Adrenal gland (tissue), 12 donors: ENCODE results near the gene QSOX1. TPM values are rescaled to one million over a fixed set of nuclear protein-coding genes. Genes with fewer than 3 reads are reported as not detected.

ENCODE experiments used
- DNase-seq, 7 donors: peaks; one replicate each; pipeline ENCODE4 v3.0.0-alpha.2; 2019 to 2020
- H3K27ac ChIP-seq, 5 donors: fragments of 200-600 bp; sonication (generic) in 4 of 5; 1 replicate in 3 of 5; 2 replicates in 2 of 5; pipeline versions ENCODE4 v1.5.1 to v1.8.0; 2016 to 2020; ENCODE audit warnings: mild to moderate bottlenecking in 1 of 5
- H3K27me3 ChIP-seq: fragments of 200-600 bp; 2 replicates; pipeline ENCODE4 v1.8.0; 2021
- H3K36me3 ChIP-seq, 2 donors: fragments of 200-600 bp; replicated peaks in 1 of 2; 1 replicate in 1 of 2; 2 replicates in 1 of 2; pipeline versions ENCODE4 v1.5.1 to v1.8.0; 2018 to 2022
- H3K4me1 ChIP-seq, 2 donors: fragments of 200-600 bp; replicated peaks in 1 of 2; 1 replicate in 1 of 2; 2 replicates in 1 of 2; pipeline versions ENCODE4 v1.5.1 to v1.8.0; 2018 to 2021
- H3K4me3 ChIP-seq, 4 donors: fragments of 200-600 bp; sonication (generic) in 3 of 4; one replicate each; pipeline ENCODE4 v1.5.1; 2016 to 2018
- H3K9me3 ChIP-seq, 3 donors: fragments of 200-600 bp; sonication (generic) in 1 of 3; replicated peaks in 1 of 3; 1 replicate in 2 of 3; 2 replicates in 1 of 3; pipeline versions ENCODE4 v1.5.1 to v1.8.0; 2016 to 2021
- POLR2A ChIP-seq, 2 donors: fragments of 450-650 bp; IDR thresholded peaks; one replicate each; pipeline ENCODE4 v1.6.1; 2017; ENCODE audit warnings: antibody characterized with exemption in 2 of 2, mild to moderate bottlenecking in 2 of 2, moderate library complexity in 1 of 2
- WGBS, 4 donors: extraction: QIAGEN DNeasy Blood & Tissue Kit in 2 of 4; methylation state at CpG; one replicate each; pipeline versions ENCODE4 v1.1.5 to v1.1.7; 2013 to 2017; 5-methylcytosine and 5-hydroxymethylcytosine counted together
- intact Hi-C, 2 donors: fragments of 100-400 bp; cut with DNase I; formaldehyde crosslinking; loops; one replicate each; pipeline versions ENCODE4 v1.14.1 to v1.15.0; 2022 to 2023
- polyA plus RNA-seq, 3 donors: library from polyadenylated mRNA; stranded (reverse); fragments of 200-250 nt in 2 of 3; fragments of 350-450 nt in 1 of 3; fragmentation: Illumina TruSeq in 1 of 3; extraction: RNeasy Lipid Tissue Mini Kit (QIAGEN cat#74804) in 1 of 3; gene quantifications; one replicate each; pipeline ENCODE4 v1.2.3, GENCODE V29; 2013 to 2014
- total RNA-seq, 9 donors: library from RNA; depleted of rRNA in 4 of 9; stranded (reverse); fragments of >200 nt in 4 of 9; fragments of 120-200 nt in 1 of 9; fragmentation: NEBNext Ultra II Directional in 1 of 9; extraction: Animal tissue kit (Norgen Biotek cat#: 25700) in 1 of 9; gene quantifications; one replicate each; pipeline versions ENCODE4 v1.1.0 to v1.2.4, GENCODE V29; 2013 to 2023
- TF ChIP-seq, protein P1 (sequence below), 6 experiments: fragments of 450-650 bp in 4 of 6; fragments of 200-600 bp in 2 of 6; sonication (generic) in 1 of 6; IDR thresholded peaks; 1 replicate in 5 of 6; 2 replicates in 1 of 6; pipeline versions ENCODE4 v1.5.1 to v1.8.0; 2016 to 2021; ENCODE audit warnings: antibody characterized with exemption in 6 of 6, mild to moderate bottlenecking in 2 of 6, moderate library complexity in 1 of 6
- donor health status: healthy with polysubstance abuse.
- donor health status: Bipolar disorder and iron deficiency.
- donor health status: DM: yes; HTN: yes; CAD: no.
- donor health status: DM: no; HTN: no; CAD: no.
- donor health status: DM: no; HTN: no; CAD: no.
- donor health status: DM: yes; HTN: yes; CAD: no.

Gene QSOX1
- total and polyA plus RNA-seq, 12 donors: 33.7 to 234 (median 129) TPM

DNA sequence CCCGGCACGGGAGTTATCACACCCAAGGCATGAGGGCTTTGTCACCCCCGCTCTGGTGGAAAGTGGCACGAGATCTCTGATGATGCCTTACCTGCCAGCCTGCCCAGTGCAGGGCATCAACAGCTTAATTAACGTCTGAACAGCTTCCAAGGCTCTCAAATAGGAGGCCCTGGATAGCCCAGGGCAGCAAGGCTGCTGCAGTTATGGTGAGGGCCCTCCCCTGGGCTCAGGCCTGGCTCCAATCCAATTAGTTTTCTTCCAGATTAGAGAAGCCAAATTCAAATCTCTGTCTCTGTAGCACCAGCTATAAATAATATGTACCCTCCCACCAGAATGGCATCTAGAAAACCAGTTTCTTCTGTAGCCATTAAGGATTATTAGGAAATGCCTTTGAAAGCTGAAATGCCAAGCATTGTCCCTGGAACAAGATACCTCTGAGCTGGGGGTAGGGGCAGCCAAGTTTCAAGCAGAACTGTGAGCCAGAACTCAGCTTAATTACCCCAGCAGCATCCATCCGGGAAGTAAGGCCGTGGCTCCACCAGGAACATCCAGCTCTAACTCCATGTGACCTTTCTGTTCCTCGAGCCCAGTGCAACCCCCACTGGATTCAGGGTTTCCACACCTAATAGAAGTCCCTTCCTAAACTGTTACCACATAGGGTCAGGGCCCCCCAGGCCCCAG lies 12.5 kb downstream of the QSOX1 start:
- peaks cover 16 to 32% of the 10 kb centered on the region in 2 donors for H3K4me1 ChIP-seq
- H3K27me3 ChIP-seq: no peaks in the 10 kb centered on the region
- H3K36me3 ChIP-seq: no peaks in the 10 kb centered on the region
- H3K27ac ChIP-seq: peak overlapping the region in 4 of 5 donors; percentile 12 to 83 (median 60)
- intact Hi-C loops: no loop called here
- 40 to 70% (median 54%) methylated on average over 1 to 8 of the region's 8 CpGs for WGBS, 4 donors
- H3K4me3 ChIP-seq: no peak overlapping the region
- DNase-seq: peak in 5 of 7 donors; percentile 40 to 75 (median 52)
- no peaks in the 10 kb centered on the region for H3K9me3 ChIP-seq
- TF ChIP-seq POLR2A (IDR thresholded peaks at IDR 0.05): no peak
- TF ChIP-seq, protein P1, sequence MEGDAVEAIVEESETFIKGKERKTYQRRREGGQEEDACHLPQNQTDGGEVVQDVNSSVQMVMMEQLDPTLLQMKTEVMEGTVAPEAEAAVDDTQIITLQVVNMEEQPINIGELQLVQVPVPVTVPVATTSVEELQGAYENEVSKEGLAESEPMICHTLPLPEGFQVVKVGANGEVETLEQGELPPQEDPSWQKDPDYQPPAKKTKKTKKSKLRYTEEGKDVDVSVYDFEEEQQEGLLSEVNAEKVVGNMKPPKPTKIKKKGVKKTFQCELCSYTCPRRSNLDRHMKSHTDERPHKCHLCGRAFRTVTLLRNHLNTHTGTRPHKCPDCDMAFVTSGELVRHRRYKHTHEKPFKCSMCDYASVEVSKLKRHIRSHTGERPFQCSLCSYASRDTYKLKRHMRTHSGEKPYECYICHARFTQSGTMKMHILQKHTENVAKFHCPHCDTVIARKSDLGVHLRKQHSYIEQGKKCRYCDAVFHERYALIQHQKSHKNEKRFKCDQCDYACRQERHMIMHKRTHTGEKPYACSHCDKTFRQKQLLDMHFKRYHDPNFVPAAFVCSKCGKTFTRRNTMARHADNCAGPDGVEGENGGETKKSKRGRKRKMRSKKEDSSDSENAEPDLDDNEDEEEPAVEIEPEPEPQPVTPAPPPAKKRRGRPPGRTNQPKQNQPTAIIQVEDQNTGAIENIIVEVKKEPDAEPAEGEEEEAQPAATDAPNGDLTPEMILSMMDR (IDR thresholded peaks at IDR 0.05): no peak

DNA sequence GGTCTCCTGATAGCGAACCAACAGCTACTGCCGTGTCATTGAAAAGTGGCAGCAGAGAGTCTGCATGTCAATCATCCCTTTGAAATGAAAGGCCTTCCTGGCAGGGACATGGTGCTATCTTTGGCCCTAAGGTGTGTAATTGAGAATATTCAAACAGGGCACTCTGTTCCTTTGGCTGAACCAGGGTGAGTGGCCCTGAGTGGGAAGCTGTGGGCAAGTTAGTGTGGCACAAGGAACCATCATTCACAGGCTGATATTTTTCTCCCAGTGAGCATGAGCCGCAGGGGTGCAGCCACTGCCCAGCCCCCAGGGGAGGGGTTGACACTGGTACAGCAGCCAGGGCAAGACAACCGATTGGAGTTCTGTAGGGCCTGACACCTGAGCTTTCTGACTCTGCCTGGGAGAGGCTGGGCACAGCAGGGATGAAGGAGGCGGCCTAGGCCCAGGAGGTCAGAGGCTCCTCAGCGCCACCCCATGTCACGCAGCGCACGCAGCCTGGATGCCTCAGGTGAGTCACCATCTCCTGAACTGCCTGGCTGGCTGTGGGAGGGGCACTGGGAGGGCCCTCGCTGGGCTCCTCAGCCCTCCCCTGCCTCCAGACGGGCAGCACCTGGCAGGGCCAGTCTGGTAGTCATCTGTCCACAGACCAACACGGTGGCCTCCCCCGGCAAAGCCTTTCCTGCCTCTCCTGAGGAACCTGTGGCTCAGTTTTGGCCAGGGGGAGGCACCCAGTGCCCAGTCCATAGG lies 13.2 kb downstream of the QSOX1 start:
- no peaks in the 10 kb centered on the region for H3K27me3 ChIP-seq
- no peaks in the 10 kb centered on the region for H3K36me3 ChIP-seq
- peak; percentile 73 to 90 (median 84) for DNase-seq
- WGBS, 4 donors: 45 to 68% (median 59%) methylated on average over 4 to 13 of the region's 13 CpGs
- TF ChIP-seq, protein P1 (IDR thresholded peaks at IDR 0.05): no peak
- TF ChIP-seq POLR2A (IDR thresholded peaks at IDR 0.05): no peak
- no peaks in the 10 kb centered on the region for H3K9me3 ChIP-seq
- H3K4me1 ChIP-seq: peaks cover 16 to 26% of the 10 kb centered on the region in 2 donors
- intact Hi-C loops: no loop called here
- H3K4me3 ChIP-seq: no peak overlapping the region
- H3K27ac ChIP-seq: peak overlapping the region in 4 of 5 donors; percentile 12 to 83 (median 60)

DNA sequence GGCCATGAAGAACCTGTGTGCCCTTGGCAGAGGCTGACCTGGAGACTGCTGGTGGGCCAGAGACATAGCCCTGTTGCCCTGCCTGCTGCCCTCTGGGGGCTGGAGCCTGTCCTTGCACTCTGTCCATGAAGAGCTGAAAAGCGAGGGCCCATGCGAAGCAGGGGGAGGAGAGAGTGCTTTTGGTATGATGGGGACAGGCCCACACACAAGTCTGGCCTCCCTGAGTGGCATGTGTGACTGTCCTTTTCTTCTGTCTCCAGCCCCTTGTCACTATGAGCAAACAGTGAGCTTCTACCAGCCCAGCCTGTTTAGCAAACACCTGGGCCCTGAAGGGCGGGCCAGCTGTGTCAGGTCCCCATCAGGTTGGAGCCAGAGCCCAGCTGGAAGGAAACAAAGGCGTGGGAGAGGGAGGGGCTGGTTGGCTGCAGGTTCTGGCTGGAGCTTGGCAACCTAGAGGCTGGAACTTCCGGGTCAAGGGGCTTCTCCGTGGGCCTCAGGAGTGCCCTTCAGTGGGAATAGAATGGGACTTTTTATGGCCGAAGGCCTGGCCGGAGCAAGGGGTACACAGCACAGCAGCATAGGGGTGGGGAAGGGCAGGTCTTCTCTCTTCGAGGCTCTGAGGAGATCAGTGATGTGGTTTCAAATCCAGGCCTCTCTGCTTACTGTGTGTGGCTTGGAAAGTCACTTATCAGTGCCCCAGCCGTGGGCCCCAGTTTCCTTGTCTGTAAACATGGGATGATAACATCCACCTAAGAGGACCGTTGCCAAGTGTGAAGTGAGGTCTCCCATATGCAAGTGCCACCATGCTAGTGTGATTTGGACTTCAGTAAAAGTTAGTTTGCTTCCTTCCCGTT lies 14.3 kb downstream of the QSOX1 start:
- H3K9me3 ChIP-seq: no peaks in the 10 kb centered on the region
- peak overlapping the region in 2 of 5 donors; percentile 83 for H3K27ac ChIP-seq
- H3K27me3 ChIP-seq: no peaks in the 10 kb centered on the region
- no peaks in the 10 kb centered on the region for H3K36me3 ChIP-seq
- 76 to 98% (median 85%) methylated on average over 6 to 12 of the region's 12 CpGs for WGBS, 4 donors
- no peak overlapping the region for H3K4me3 ChIP-seq
- H3K4me1 ChIP-seq: peaks cover 16 to 30% of the 10 kb centered on the region in 2 donors
- peak in 4 of 7 donors; percentile 52 to 62 (median 57) for DNase-seq
- intact Hi-C loops: no loop called here
- TF ChIP-seq, protein P1 (IDR thresholded peaks at IDR 0.05): peak in 5 of 6 experiments; percentile 22 to 46 (median 40)
- TF ChIP-seq POLR2A (IDR thresholded peaks at IDR 0.05): no peak
